Liver (tissue), 9 donors: Measurements from ENCODE around the gene TIGD1. TPM values are rescaled to one million over a fixed set of nuclear protein-coding genes. Genes with fewer than 3 reads are reported as not detected.

ENCODE experiments used
- DNase-seq: peaks from one replicate; pipeline ENCODE4 v3.0.0-alpha.2; 2017; ENCODE audit warnings: low spot score
- H3K27ac ChIP-seq, 2 donors: one replicate each; pipeline ENCODE4 v1.7.0; 2013; ENCODE audit warnings: inconsistent platforms in 2 of 2, low read length in 2 of 2, control low read depth in 1 of 2, low read depth in 1 of 2, mild to moderate bottlenecking in 1 of 2
- H3K27me3 ChIP-seq, 4 donors: one replicate each; pipeline versions ENCODE4 v1.6.1 to v1.7.0; 2013; ENCODE audit warnings: low read length in 3 of 4, inconsistent platforms in 1 of 4, mild to moderate bottlenecking in 1 of 4, moderate library complexity in 1 of 4; ENCODE audit not compliant: control insufficient read depth in 4 of 4, insufficient read depth in 4 of 4
- H3K36me3 ChIP-seq, 4 donors: one replicate each; pipeline versions ENCODE4 v1.6.1 to v1.7.0; 2013; ENCODE audit warnings: low read length in 3 of 4, mild to moderate bottlenecking in 3 of 4, low read depth in 1 of 4, moderate library complexity in 1 of 4; ENCODE audit not compliant: control insufficient read depth in 4 of 4, insufficient read depth in 3 of 4
- H3K4me1 ChIP-seq, 4 donors: one replicate each; pipeline versions ENCODE4 v1.6.1 to v1.7.0; 2013; ENCODE audit warnings: low read length in 3 of 4, mild to moderate bottlenecking in 3 of 4, moderate library complexity in 1 of 4; ENCODE audit not compliant: control insufficient read depth in 4 of 4, insufficient read depth in 4 of 4
- H3K4me3 ChIP-seq, 3 donors: one replicate each; pipeline versions ENCODE4 v1.6.1 to v1.7.0; 2013; ENCODE audit warnings: low read length in 3 of 3, control low read depth in 1 of 3, low read depth in 1 of 3, mild to moderate bottlenecking in 1 of 3
- H3K9ac ChIP-seq, 2 donors: one replicate each; pipeline ENCODE4 v1.7.0; 2013; ENCODE audit warnings: low read length in 2 of 2, mild to moderate bottlenecking in 2 of 2, moderate library complexity in 2 of 2, control low read depth in 1 of 2, low read depth in 1 of 2
- H3K9me3 ChIP-seq, 4 donors: one replicate each; pipeline versions ENCODE4 v1.6.1 to v1.7.0; 2013; ENCODE audit warnings: low read length in 3 of 4; ENCODE audit not compliant: control insufficient read depth in 4 of 4
- EGR1 ChIP-seq, 2 donors: IDR thresholded peaks; 2 replicates each; pipeline ENCODE4 v1.6.1; 2016 to 2018; ENCODE audit warnings: antibody characterized with exemption in 2 of 2, low read depth in 2 of 2
- FOXA1 ChIP-seq: IDR thresholded peaks from 2 replicates; pipeline ENCODE4 v1.6.1; 2016; ENCODE audit warnings: antibody characterized with exemption
- FOXA2 ChIP-seq: IDR thresholded peaks from 2 replicates; pipeline ENCODE4 v1.6.1; 2016; ENCODE audit warnings: antibody characterized with exemption
- GABPA ChIP-seq, 2 donors: IDR thresholded peaks in 1 of 2; conservative IDR thresholded peaks in 1 of 2; 2 replicates each; pipeline ENCODE4 v1.6.1; 2016; ENCODE audit warnings: antibody characterized with exemption in 2 of 2, mild to moderate bottlenecking in 1 of 2, moderate library complexity in 1 of 2
- HNF4A ChIP-seq, 2 donors: conservative IDR thresholded peaks; 2 replicates each; pipeline ENCODE4 v1.6.1; 2016; ENCODE audit warnings: antibody characterized with exemption in 2 of 2, mild to moderate bottlenecking in 2 of 2
- HNF4G ChIP-seq: IDR thresholded peaks from 2 replicates; pipeline ENCODE4 v1.6.1; 2016; ENCODE audit warnings: antibody characterized with exemption
- JUND ChIP-seq, 2 donors: IDR thresholded peaks; 2 replicates each; pipeline ENCODE4 v1.6.1; 2016; ENCODE audit warnings: antibody characterized with exemption in 2 of 2
- NR2F2 ChIP-seq: IDR thresholded peaks from 2 replicates; pipeline ENCODE4 v1.6.1; 2016; ENCODE audit warnings: antibody characterized with exemption
- RAD21 ChIP-seq, 2 donors: IDR thresholded peaks; 2 replicates each; pipeline ENCODE4 v1.6.1; 2016; ENCODE audit warnings: antibody characterized with exemption in 2 of 2, mild to moderate bottlenecking in 2 of 2
- RXRA ChIP-seq, 2 donors: IDR thresholded peaks; 2 replicates each; pipeline ENCODE4 v1.6.1; 2017 to 2018; ENCODE audit warnings: antibody characterized with exemption in 2 of 2, mild to moderate bottlenecking in 1 of 2
- SP1 ChIP-seq: IDR thresholded peaks from 2 replicates; pipeline ENCODE4 v1.6.1; 2018; ENCODE audit warnings: antibody characterized with exemption, mild to moderate bottlenecking
- TAF1 ChIP-seq: conservative IDR thresholded peaks from 2 replicates; pipeline ENCODE4 v1.6.1; 2016; ENCODE audit warnings: antibody characterized with exemption, mild to moderate bottlenecking
- YY1 ChIP-seq: IDR thresholded peaks from 2 replicates; pipeline ENCODE4 v1.6.1; 2016; ENCODE audit warnings: antibody characterized with exemption, mild to moderate bottlenecking
- WGBS: extraction: QIAGEN DNeasy Blood & Tissue Kit; methylation state at CpG from one replicate; pipeline ENCODE4 v1.1.7; 2013; 5-methylcytosine and 5-hydroxymethylcytosine counted together
- polyA plus RNA-seq, 2 donors: library from polyadenylated mRNA; stranded (reverse) in 1 of 2; unstranded in 1 of 2; fragments of 200-250 nt in 1 of 2; fragments of >200 nt in 1 of 2; fragmentation: Nextera tagmentation in 1 of 2; extraction: Ambion mirVana in 1 of 2; gene quantifications; one replicate each; pipeline versions ENCODE4 v1.2.1 to v1.2.3, GENCODE V29; 2013 to 2015
- total RNA-seq, 2 donors: library from RNA; depleted of rRNA; stranded (reverse); fragments of >200 nt; gene quantifications; one replicate each; pipeline ENCODE4 v1.2.3, GENCODE V29; 2014
- TF ChIP-seq, protein P1 (sequence below): fragments of 150-350 bp; IDR thresholded peaks from 2 replicates; pipeline ENCODE4 v1.5.1; 2017; ENCODE audit warnings: improper control_type of control experiment, low read depth, low read length; ENCODE audit not compliant: missing input control
- TF ChIP-seq, protein P2 (sequence below): IDR thresholded peaks from 2 replicates; pipeline ENCODE4 v1.6.1; 2016; ENCODE audit warnings: antibody characterized with exemption, mild to moderate bottlenecking
- TF ChIP-seq, protein P3 (sequence below): IDR thresholded peaks from 2 replicates; pipeline ENCODE4 v1.6.1; 2016; ENCODE audit warnings: antibody characterized with exemption
- TF ChIP-seq, protein P4 (sequence below): IDR thresholded peaks from 2 replicates; pipeline ENCODE4 v1.6.1; 2016; ENCODE audit warnings: antibody characterized with exemption
- TF ChIP-seq, protein P5 (sequence below): IDR thresholded peaks from 2 replicates; pipeline ENCODE4 v1.6.1; 2016; ENCODE audit warnings: antibody characterized with exemption
- donor health status: healthy.
- donor health status: healthy.
- donor health status: healthy.
- donor health status: healthy.
- donor health status: healthy.

Gene TIGD1
- total and polyA plus RNA-seq, 4 donors: 0.50 to 3.0 (median 1.7) TPM

DNA sequence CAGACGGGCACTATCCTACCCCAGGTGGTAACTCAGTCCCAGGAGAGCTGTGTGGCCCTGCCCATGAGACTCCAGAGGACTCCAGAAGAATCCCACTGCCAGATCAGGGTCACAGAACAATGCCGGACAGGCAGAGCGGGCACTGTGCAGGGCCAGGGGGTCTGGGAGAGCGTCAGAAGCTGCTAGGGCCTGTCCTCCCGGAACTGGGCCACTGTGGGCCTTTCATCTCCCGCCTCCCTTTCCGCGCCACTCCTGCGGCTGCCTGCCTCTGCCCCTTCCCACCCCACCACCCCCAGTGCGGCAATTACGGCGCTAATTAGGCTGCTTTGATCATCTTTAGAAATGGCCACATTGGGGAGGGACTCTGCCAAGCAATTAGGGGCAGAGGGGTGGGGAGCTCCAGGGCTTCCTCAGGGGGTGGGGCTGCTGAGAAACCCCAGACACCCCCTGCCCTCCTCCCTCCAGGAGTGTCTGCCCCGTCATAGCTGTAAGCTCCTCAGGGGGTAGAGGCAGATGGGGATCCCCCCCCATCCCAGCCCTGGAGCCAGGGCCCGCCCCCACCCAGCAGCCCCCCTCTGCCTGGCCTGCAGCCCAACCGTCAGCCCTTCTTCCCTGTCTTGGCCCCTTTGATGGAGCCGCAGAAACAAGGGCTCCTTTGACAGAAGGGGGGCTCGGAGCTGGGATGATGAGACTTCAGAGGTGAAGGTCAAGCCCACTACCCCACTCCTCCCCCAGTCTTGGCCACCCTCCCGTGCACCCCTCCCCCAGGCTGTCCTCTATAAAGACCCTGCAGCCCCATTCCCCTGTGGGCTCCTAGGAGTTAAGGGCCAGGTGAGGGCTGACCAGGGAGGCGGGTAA lies 30.5 kb downstream of the TIGD1 start, which contains the start of gene PRSS56:
TSS of gene PRSS56 (plus strand) at position 808 of the 858 bp plus-strand sequence. CDS start 211 bp downstream, outside the sequence.
- H3K9ac ChIP-seq: no peak within 1 kb of the TSS
- no peak for TF ChIP-seq NR2F2
- TF ChIP-seq SP1: no peak
- TF ChIP-seq YY1: no peak
- TF ChIP-seq, protein P1, sequence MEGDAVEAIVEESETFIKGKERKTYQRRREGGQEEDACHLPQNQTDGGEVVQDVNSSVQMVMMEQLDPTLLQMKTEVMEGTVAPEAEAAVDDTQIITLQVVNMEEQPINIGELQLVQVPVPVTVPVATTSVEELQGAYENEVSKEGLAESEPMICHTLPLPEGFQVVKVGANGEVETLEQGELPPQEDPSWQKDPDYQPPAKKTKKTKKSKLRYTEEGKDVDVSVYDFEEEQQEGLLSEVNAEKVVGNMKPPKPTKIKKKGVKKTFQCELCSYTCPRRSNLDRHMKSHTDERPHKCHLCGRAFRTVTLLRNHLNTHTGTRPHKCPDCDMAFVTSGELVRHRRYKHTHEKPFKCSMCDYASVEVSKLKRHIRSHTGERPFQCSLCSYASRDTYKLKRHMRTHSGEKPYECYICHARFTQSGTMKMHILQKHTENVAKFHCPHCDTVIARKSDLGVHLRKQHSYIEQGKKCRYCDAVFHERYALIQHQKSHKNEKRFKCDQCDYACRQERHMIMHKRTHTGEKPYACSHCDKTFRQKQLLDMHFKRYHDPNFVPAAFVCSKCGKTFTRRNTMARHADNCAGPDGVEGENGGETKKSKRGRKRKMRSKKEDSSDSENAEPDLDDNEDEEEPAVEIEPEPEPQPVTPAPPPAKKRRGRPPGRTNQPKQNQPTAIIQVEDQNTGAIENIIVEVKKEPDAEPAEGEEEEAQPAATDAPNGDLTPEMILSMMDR: no peak
- TF ChIP-seq FOXA1: no peak
- no peak within 1 kb of the TSS for H3K4me3 ChIP-seq
- no peaks in the 10 kb centered on the region for H3K36me3 ChIP-seq
- DNase-seq: no peak
- H3K27ac ChIP-seq: no peak within 1 kb of the TSS
- H3K4me1 ChIP-seq: peaks cover 7 to 22% (median 13%) of the 10 kb centered on the region in 4 donors
- H3K9me3 ChIP-seq: no peaks in the 10 kb centered on the region
- H3K27me3 ChIP-seq: peaks cover 0 to 8% (median 5%) of the 10 kb centered on the region in 4 donors
- 75% methylated on average over 19 of the region's 19 CpGs for WGBS

DNA sequence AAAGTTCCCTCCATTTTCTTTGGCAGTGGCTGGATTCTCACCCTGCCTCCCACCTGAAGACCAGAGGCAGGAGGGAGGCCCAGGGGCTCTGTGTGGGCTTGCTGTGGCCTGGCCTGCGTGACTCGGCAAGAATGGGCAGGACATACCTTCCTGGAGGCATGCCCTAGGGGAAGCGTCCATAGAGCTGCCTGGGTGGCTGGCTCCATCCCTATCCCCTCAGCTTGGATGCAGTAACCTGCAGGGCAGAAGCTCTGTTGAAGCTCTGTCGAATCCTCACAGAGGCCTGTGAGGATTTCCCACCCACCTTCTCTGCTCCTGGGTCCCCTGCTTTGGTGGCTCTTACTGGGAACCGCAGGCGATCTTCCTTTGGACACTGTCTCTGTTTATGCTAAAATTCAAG lies 31.5 kb downstream of the TIGD1 start:
- no peak for TF ChIP-seq GABPA (IDR thresholded peaks at IDR 0.05 in 1 of 2, conservative IDR thresholded peaks at IDR 0.05 in 1 of 2)
- no peak for TF ChIP-seq TAF1
- no peak for TF ChIP-seq YY1
- TF ChIP-seq, protein P2, sequence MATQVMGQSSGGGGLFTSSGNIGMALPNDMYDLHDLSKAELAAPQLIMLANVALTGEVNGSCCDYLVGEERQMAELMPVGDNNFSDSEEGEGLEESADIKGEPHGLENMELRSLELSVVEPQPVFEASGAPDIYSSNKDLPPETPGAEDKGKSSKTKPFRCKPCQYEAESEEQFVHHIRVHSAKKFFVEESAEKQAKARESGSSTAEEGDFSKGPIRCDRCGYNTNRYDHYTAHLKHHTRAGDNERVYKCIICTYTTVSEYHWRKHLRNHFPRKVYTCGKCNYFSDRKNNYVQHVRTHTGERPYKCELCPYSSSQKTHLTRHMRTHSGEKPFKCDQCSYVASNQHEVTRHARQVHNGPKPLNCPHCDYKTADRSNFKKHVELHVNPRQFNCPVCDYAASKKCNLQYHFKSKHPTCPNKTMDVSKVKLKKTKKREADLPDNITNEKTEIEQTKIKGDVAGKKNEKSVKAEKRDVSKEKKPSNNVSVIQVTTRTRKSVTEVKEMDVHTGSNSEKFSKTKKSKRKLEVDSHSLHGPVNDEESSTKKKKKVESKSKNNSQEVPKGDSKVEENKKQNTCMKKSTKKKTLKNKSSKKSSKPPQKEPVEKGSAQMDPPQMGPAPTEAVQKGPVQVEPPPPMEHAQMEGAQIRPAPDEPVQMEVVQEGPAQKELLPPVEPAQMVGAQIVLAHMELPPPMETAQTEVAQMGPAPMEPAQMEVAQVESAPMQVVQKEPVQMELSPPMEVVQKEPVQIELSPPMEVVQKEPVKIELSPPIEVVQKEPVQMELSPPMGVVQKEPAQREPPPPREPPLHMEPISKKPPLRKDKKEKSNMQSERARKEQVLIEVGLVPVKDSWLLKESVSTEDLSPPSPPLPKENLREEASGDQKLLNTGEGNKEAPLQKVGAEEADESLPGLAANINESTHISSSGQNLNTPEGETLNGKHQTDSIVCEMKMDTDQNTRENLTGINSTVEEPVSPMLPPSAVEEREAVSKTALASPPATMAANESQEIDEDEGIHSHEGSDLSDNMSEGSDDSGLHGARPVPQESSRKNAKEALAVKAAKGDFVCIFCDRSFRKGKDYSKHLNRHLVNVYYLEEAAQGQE: no peak
- no peak for TF ChIP-seq EGR1 (IDR thresholded peaks at IDR 0.05; ENCODE audit: low read depth in 2 of 2)
- no peak for TF ChIP-seq SP1
- no peak for TF ChIP-seq RAD21 (IDR thresholded peaks at IDR 0.05)
- TF ChIP-seq, protein P3, sequence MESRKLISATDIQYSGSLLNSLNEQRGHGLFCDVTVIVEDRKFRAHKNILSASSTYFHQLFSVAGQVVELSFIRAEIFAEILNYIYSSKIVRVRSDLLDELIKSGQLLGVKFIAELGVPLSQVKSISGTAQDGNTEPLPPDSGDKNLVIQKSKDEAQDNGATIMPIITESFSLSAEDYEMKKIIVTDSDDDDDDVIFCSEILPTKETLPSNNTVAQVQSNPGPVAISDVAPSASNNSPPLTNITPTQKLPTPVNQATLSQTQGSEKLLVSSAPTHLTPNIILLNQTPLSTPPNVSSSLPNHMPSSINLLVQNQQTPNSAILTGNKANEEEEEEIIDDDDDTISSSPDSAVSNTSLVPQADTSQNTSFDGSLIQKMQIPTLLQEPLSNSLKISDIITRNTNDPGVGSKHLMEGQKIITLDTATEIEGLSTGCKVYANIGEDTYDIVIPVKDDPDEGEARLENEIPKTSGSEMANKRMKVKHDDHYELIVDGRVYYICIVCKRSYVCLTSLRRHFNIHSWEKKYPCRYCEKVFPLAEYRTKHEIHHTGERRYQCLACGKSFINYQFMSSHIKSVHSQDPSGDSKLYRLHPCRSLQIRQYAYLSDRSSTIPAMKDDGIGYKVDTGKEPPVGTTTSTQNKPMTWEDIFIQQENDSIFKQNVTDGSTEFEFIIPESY: no peak
- TF ChIP-seq FOXA2: no peak
- TF ChIP-seq JUND (IDR thresholded peaks at IDR 0.05): no peak
- no peak for TF ChIP-seq FOXA1
- TF ChIP-seq, protein P4, sequence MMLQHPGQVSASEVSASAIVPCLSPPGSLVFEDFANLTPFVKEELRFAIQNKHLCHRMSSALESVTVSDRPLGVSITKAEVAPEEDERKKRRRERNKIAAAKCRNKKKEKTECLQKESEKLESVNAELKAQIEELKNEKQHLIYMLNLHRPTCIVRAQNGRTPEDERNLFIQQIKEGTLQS: no peak
- TF ChIP-seq, protein P1: no peak
- TF ChIP-seq NR2F2: no peak
- TF ChIP-seq HNF4A (conservative IDR thresholded peaks at IDR 0.05): no peak
- TF ChIP-seq, protein P5, sequence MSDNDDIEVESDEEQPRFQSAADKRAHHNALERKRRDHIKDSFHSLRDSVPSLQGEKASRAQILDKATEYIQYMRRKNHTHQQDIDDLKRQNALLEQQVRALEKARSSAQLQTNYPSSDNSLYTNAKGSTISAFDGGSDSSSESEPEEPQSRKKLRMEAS: no peak
- TF ChIP-seq RXRA (IDR thresholded peaks at IDR 0.05): no peak
- no peak for TF ChIP-seq HNF4G
- no peak for DNase-seq
- 74% methylated on average over 6 of the region's 6 CpGs for WGBS
- Histone ChIP-seq H3K4me3 (no peak overlapping the region), H3K4me1 (peaks cover 6 to 16% (median 8%) of the 10 kb centered on the region in 4 donors), H3K27me3 (peaks cover 0 to 3% (median 2%) of the 10 kb centered on the region in 4 donors), H3K9me3 (no peaks in the 10 kb centered on the region), H3K9ac (no peak overlapping the region), H3K36me3 (no peaks in the 10 kb centered on the region), H3K27ac (no peak overlapping the region)
